Measurements from ENCODE around the gene PAX5. TPM values are rescaled to one million over a fixed set of nuclear protein-coding genes. Genes with fewer than 3 reads are reported as not detected.

Gene PAX5
- total RNA-seq, 2 experiments from 2014 or later, result 2.2 to 2.4 TPM

GRCh38 chr9:37046683-37047082 is 12.6 kb upstream of the PAX5 start:
- no peaks in the 10 kb centered on the region for H3K4me1 Mint-ChIP-seq
- no peaks in the 10 kb centered on the region for H3K36me3 Mint-ChIP-seq
- no peaks in the 10 kb centered on the region for H3K9me3 Mint-ChIP-seq
- no peak overlapping the region for H3K27ac Mint-ChIP-seq
- peaks cover 22% of the 10 kb centered on the region for H3K27me3 Mint-ChIP-seq
- DNase-seq, result no peak
- no peak overlapping the region for H3K4me3 Mint-ChIP-seq

- Mint-ChIP-seq H3K27me3 (peaks cover 51% of the 10 kb centered on the region), H3K4me1 (peaks cover 4% of the 10 kb centered on the region), H3K36me3 (no peaks in the 10 kb centered on the region), H3K4me3 (no peak overlapping the region), H3K9me3 (no peaks in the 10 kb centered on the region), H3K27ac (no peak overlapping the region)
- no peak for DNase-seq
These were observed 8.4 kb upstream of the PAX5 start for GRCh38 chr9:37042421-37042820.

GRCh38 chr9:37040508-37041127 is 6.5 kb upstream of the PAX5 start:
- H3K36me3 Mint-ChIP-seq, result no peaks in the 10 kb centered on the region
- H3K27ac Mint-ChIP-seq, result no peak overlapping the region
- no peak overlapping the region for H3K4me3 Mint-ChIP-seq
- H3K27me3 Mint-ChIP-seq, result peaks cover 68% of the 10 kb centered on the region
- DNase-seq, result no peak
- peaks cover 17% of the 10 kb centered on the region for H3K4me1 Mint-ChIP-seq
- no peaks in the 10 kb centered on the region for H3K9me3 Mint-ChIP-seq

GRCh38 chr9:37038943-37039464 is 4.9 kb upstream of the PAX5 start:
- Mint-ChIP-seq H3K4me1 (peaks cover 24% of the 10 kb centered on the region), H3K9me3 (no peaks in the 10 kb centered on the region)

GRCh38 chr9:37038302-37038942 is 4.4 kb upstream of the PAX5 start:
- no peak for DNase-seq
- peak overlapping the region; percentile 9 for H3K4me3 Mint-ChIP-seq
- H3K9me3 Mint-ChIP-seq, result no peaks in the 10 kb centered on the region
- H3K27me3 Mint-ChIP-seq, result peaks cover 84% of the 10 kb centered on the region
- H3K4me1 Mint-ChIP-seq, result peaks cover 27% of the 10 kb centered on the region
- no peaks in the 10 kb centered on the region for H3K36me3 Mint-ChIP-seq
- peak overlapping the region; percentile 26 for H3K27ac Mint-ChIP-seq

More at GRCh38 chr9:37038943-37039464, 4.9 kb upstream of the PAX5 start:
- Mint-ChIP-seq H3K4me3 (no peak overlapping the region), H3K27ac (no peak overlapping the region), H3K27me3 (peaks cover 78% of the 10 kb centered on the region), H3K36me3 (no peaks in the 10 kb centered on the region)
- no peak for DNase-seq

- peaks cover 91% of the 10 kb centered on the region for H3K27me3 Mint-ChIP-seq
- peaks cover 27% of the 10 kb centered on the region for H3K4me1 Mint-ChIP-seq
- peak overlapping the region; percentile 35 for H3K27ac Mint-ChIP-seq
- H3K36me3 Mint-ChIP-seq, result no peaks in the 10 kb centered on the region
- peak overlapping the region; percentile 62 for H3K4me3 Mint-ChIP-seq
- DNase-seq, result peak; percentile 36
- H3K9me3 Mint-ChIP-seq, result no peaks in the 10 kb centered on the region
These were observed 3.6 kb upstream of the PAX5 start for GRCh38 chr9:37037503-37038301.

GRCh38 chr9:37036776-37037502 is 2.9 kb upstream of the PAX5 start:
- Mint-ChIP-seq H3K4me1 (peaks cover 27% of the 10 kb centered on the region), H3K27me3 (peaks cover 95% of the 10 kb centered on the region), H3K4me3 (peak overlapping the region; percentile 62), H3K27ac (peak overlapping the region; percentile 35), H3K36me3 (no peaks in the 10 kb centered on the region), H3K9me3 (no peaks in the 10 kb centered on the region)
- DNase-seq, result peak; percentile 47

- Mint-ChIP-seq H3K4me1 (peaks cover 27% of the 10 kb centered on the region), H3K36me3 (no peaks in the 10 kb centered on the region), H3K4me3 (peak overlapping the region; percentile 62), H3K27ac (no peak overlapping the region), H3K27me3 (peaks cover 95% of the 10 kb centered on the region), H3K9me3 (no peaks in the 10 kb centered on the region)
- DNase-seq, result no peak
These were observed 2.3 kb upstream of the PAX5 start for GRCh38 chr9:37036371-37036775.

GRCh38 chr9:37035648-37036370 is 1.7 kb upstream of the PAX5 start:
- Mint-ChIP-seq H3K4me3 (peak overlapping the region; percentile 72), H3K36me3 (no peaks in the 10 kb centered on the region), H3K4me1 (peaks cover 27% of the 10 kb centered on the region), H3K9me3 (no peaks in the 10 kb centered on the region), H3K27ac (peak overlapping the region; percentile 7), H3K27me3 (peaks cover 95% of the 10 kb centered on the region)
- DNase-seq, result no peak

GRCh38 chr9:37034938-37035647 is 1.0 kb upstream of the PAX5 start:
- H3K27ac Mint-ChIP-seq, result no peak overlapping the region
- H3K9me3 Mint-ChIP-seq, result no peaks in the 10 kb centered on the region
- H3K27me3 Mint-ChIP-seq, result peaks cover 96% of the 10 kb centered on the region
- no peak for DNase-seq
- no peaks in the 10 kb centered on the region for H3K36me3 Mint-ChIP-seq
- peak overlapping the region; percentile 72 for H3K4me3 Mint-ChIP-seq
- peaks cover 32% of the 10 kb centered on the region for H3K4me1 Mint-ChIP-seq

GRCh38 chr9:37034305-37034937 is 353 bp upstream of the PAX5 start:
- Mint-ChIP-seq H3K9me3 (no peaks in the 10 kb centered on the region), H3K27ac (peak overlapping the region; percentile 34), H3K36me3 (no peaks in the 10 kb centered on the region), H3K4me3 (peak overlapping the region; percentile 72), H3K4me1 (peaks cover 33% of the 10 kb centered on the region), H3K27me3 (peaks cover 98% of the 10 kb centered on the region)
- peak; percentile 63 for DNase-seq

- no peaks in the 10 kb centered on the region for H3K9me3 Mint-ChIP-seq
- H3K4me1 Mint-ChIP-seq, result peaks cover 36% of the 10 kb centered on the region
- peak overlapping the region; percentile 36 for H3K4me3 Mint-ChIP-seq
These were observed 927 bp downstream of the PAX5 start for GRCh38 chr9:37033141-37033540.

GRCh38 chr9:37032713-37033112 is 1.4 kb downstream of the PAX5 start:
- Mint-ChIP-seq H3K27me3 (peaks cover 98% of the 10 kb centered on the region), H3K9me3 (no peaks in the 10 kb centered on the region), H3K36me3 (no peaks in the 10 kb centered on the region), H3K27ac (no peak overlapping the region), H3K4me1 (peaks cover 39% of the 10 kb centered on the region), H3K4me3 (no peak overlapping the region)
- no peak for DNase-seq

More at GRCh38 chr9:37033141-37033540, 927 bp downstream of the PAX5 start:
- Mint-ChIP-seq H3K27ac (no peak overlapping the region), H3K27me3 (peaks cover 98% of the 10 kb centered on the region), H3K36me3 (no peaks in the 10 kb centered on the region)
- no peak for DNase-seq
